ENCODE data around the gene ZFYVE16.
A peak's percentile ranks its signal among the peaks of the same experiment; 100 is the strongest.
"Not testable (repeated sequence)": the region's sequence is repeated elsewhere in the genome, so short reads cannot be mapped to it uniquely, and the experiment has no call there.

ZFYVE16 gene

DNA sequence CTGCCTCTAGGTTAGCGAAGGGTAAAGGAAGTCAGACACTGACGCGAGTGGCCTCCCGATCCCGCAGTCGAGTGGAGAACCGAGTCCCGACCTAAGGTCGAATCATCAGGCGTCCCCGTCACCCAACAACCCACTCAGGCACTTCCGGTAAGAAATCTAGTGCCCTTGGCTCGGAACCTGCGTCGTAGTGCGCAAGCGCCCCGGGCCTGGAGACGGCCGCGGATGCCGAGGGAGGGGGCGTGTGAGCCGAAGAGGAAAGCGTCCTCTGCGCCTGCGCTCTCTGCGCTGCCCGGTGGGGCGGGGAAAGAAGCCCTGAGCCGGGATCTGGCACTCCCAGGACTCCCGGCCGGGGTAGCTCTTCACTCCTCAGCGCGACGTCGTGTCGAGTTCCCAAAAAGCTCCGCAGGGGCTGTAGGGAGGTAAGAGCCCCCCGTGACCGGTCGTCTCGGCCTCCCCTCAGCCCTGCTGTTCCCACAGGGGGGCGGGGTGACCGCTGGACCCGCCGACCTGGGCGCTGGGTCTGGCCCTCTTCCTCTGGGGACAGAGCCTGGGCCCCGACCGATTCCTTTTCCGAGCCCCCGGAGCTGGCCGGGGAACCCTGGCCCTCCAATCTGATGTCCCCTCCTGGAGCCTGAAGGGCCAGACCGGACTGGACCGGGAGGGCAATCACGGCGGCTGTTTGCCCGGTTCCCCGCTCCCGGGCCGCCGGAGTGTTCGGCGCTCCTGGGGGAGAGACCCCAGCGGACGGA, at the start of gene ZFYVE16:
Gene ZFYVE16 (plus strand): TSS at position 330 of the 749 bp plus-strand sequence. CDS start 26,084 bp downstream, outside the sequence.
- peak; percentile 94 to 95 for DNase-seq

- no peak for DNase-seq
Measured at GRCh38 chr5:80360914-80361444, 46.9 kb upstream of the ZFYVE16 start.

GRCh38 chr5:80364892-80365291, 43.0 kb upstream of the ZFYVE16 start:
- no peak for DNase-seq

DNA sequence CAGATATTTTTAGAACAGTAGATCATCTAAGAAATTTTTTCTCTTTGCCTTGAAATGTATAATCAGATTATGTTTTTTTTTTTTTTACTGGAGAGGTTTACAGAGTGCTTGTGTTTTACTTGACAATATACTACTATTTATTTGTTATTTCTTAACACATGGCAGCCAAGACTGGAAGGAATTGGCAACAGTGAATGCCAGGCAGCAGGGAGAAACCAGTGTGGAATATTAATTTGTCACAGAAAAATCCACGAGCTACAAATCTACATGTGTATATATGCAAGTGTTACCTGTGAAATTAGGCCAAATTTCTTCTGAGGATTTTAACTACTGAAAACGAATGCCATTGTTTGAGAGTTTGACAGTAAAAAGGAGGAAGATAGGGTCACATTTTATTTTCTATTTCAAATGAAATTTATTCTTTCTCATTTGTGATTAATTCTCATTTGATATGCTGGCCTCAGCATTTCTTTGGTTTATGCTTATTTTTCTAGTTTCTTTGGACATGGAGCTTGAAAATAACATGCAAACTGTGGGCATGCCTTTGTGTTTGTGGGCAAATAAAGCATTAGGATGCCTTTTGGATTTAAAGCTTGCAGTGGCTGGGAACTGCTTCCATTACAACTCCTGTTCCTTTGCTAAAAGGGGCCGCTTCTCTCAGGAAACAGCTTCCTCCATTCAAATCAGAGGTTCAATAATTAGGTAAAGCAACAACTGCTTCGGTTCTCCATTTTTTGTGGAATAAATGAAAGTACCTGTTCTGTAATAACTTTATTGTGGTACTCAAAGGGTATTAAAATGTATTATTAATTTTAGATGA, 39.0 kb upstream of the ZFYVE16 start:
- peak in 1 of 2 experiments; percentile 29 for DNase-seq

GRCh38 chr5:80369521-80369920, 38.3 kb upstream of the ZFYVE16 start:
- peak; percentile 33 to 87 for DNase-seq

- DNase-seq = no peak
Measured at GRCh38 chr5:80370390-80370789, 37.5 kb upstream of the ZFYVE16 start.

DNA sequence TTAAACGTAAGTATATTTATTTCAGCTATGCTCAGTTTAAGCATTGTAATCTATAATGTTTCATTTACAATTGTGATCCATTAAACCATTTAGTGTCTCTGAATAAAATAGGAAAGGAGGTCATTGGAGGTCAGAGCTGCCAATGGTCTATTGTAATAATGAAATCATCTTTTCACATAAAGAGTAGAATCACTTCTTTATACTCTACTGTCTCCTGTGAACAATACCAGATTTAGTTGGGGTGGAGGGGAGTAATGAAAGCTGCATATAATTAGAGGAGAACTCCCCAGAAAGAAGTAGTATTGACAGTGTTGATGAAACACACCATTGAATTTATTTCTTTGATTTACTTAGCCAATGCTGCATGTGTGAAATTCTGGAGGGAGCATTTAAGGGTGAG, 35.1 kb upstream of the ZFYVE16 start:
- DNase-seq = no peak

GRCh38 chr5:80374188-80374587, 33.7 kb upstream of the ZFYVE16 start:
- no peak for DNase-seq

DNA sequence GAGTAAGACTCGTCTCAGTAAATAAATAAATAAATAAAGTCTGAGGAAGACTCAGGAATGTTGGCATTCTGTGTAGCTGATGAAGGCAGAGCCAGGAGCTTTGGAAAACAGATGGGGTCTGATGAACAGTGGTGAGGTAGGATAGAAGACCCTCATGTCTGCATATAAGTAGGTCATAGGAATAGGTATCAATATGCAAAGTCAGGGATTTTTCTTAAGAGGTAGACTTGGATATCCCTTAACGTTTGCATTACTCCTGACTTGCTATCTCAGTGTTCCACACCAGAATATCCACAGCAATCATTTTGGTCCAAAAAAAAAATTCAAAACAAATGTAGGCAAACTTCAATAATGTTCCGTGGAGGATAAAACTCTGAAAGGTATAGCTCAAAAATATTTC, 31.3 kb upstream of the ZFYVE16 start:
- DNase-seq = no peak

GRCh38 chr5:80382488-80382887, 25.4 kb upstream of the ZFYVE16 start:
- no peak for DNase-seq

DNA sequence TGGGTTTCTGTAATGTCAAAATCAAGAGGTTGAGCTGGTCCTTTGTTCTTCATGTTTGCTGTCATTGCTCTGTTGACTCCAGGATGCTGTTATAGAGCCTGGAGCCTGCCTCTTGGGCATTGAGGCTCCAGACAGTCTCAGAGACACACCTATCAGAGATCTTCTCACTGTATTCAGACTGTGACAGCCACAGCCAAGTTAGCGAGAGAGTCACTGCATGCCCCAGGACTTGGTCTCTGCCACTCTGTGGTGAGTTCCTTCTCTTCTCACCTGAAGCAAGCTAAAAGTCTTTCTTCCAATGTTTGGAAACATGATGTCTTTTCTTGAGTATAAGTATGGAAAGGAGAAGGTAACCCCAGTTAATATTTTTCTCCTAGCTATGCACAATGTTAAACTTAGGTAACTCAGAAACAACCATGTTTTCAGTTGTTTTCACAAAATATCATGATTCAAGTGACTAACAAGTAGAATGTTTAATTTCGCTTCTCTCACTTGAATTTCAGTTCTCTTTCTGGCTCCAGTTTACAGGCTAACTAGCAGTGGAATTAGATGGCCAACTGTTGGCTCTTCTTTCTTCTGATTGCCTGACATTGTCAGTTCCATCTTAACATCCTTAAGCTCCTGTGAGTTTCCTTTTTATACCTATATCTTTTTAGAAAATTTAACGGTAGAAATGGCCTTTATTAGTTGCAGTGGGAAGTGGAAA, 20.6 kb upstream of the ZFYVE16 start:
- no peak for DNase-seq

- DNase-seq = no peak
Measured at GRCh38 chr5:80389580-80389979, 18.3 kb upstream of the ZFYVE16 start.

- not testable (repeated sequence) for DNase-seq
Measured at GRCh38 chr5:80390413-80390812, 17.5 kb upstream of the ZFYVE16 start.

- not testable (repeated sequence) for DNase-seq
Measured at GRCh38 chr5:80391267-80391666, 16.6 kb upstream of the ZFYVE16 start.

GRCh38 chr5:80399526-80400239, 8.2 kb upstream of the ZFYVE16 start:
- no peak for DNase-seq

DNA sequence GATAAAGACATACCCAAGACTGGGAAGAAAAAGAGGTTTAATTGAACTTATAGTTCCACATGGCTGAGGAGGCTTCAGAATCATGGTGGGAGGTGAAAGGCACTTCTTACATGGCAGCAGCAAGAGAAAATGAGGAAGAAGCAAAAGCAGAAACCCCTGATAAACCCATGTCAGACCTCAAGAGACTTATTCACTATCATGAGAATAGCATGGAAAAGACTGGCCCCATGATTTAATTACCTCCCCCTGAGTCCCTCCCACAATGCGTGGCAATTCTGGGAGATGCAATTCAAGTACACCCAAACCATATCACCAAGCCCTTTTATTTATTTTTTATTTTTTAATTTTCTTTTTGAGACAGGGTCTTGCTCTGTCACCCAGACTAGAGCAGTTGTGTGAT, 7.5 kb upstream of the ZFYVE16 start:
- DNase-seq = not testable (repeated sequence)

GRCh38 chr5:80403782-80404181, 4.1 kb upstream of the ZFYVE16 start:
- DNase-seq = no peak

GRCh38 chr5:80406980-80407734, 707 bp upstream of the ZFYVE16 start:
- no peak for DNase-seq

DNA sequence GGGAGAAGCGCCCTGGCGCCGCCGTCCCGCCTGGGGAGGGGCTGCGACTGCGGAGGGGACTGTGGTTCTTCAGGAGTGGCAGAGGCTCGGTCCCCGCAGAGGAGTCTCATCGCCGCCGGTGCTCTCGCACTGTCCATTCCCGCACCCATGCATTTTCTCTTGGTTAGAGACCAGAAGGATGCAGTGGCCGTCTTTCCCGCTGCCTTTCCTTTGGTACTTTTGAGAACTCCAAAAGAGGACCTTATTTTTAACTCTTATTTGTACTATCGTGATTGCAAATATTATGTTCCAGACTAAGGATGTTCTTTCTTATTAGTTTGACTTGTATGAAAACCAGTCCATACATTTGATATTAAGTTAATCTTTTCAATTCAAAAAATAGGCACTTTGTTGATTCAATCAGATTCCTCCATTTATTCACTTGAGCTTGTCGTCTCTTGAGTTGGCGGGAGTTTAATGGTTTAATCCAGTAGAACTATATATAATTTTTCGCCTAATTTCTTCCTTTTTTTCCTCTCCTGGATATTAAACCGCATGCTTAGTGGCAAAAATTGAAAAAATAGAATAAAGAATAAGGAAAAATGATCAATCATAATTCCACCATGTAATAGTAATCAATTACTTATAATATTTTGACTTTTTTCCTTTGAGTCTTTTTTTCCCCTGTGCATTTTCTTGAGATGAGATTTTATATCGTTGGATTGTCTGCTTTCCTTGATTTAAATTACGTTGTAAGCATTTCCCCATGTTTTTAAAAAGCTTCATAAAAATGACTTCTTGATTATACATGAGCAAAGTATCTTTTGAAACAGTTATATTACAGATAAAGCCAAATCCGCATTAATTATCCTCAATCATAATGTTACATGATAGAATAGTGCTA, 861 bp downstream of the ZFYVE16 start:
- DNase-seq = peak; percentile 46 to 71

DNA sequence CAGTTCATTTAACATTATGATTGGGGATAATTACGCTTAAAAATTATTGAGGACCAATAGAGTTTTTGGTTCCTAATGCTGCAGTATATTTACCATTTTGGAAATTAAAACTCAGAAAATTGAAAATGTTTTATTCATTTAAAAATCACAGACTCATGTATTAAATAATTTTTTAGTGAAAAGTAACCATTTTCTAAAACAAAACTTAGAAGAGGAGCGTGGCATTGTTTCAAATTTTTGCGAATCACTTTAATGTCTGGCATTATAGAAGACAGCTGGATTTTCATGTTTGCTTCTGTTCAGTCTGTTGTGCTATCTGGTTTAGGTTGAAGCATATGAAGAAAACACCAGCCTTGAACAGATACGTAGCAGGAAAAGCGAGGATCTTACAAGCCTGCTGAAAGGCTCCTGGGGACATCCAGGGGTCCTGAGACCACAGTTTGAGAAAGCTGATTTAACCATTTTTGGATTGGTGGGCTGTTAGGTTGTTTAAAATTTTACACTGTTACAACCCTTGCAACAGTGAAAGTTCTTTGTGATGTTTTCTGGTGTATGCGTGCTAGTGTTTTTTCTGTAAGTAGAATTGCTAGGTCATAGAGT, 1.6 kb downstream of the ZFYVE16 start:
- DNase-seq = no peak

Measured in NCI-H2081 (cell line).